GM18867 (cell line): ENCODE measurements around the gene EBLN1.
A peak's percentile ranks its signal among the peaks of the same experiment; 100 is the strongest.
"Not testable (repeated sequence)": the region's sequence is repeated elsewhere in the genome, so short reads cannot be mapped to it uniquely, and the experiment has no call there.

Experiments
- ATAC-seq: cut with Tn5 transposase; IDR thresholded peaks from one replicate; pipeline ENCODE4 v1.9.1; 2021; ENCODE audit warnings: mild to moderate bottlenecking, moderate library complexity; ENCODE audit not compliant: unreplicated experiment

EBLN1 gene

GRCh38 chr10:22228943-22229801 lies 11.4 kb upstream of the EBLN1 start:
- ATAC-seq = peak; percentile 79

DNA sequence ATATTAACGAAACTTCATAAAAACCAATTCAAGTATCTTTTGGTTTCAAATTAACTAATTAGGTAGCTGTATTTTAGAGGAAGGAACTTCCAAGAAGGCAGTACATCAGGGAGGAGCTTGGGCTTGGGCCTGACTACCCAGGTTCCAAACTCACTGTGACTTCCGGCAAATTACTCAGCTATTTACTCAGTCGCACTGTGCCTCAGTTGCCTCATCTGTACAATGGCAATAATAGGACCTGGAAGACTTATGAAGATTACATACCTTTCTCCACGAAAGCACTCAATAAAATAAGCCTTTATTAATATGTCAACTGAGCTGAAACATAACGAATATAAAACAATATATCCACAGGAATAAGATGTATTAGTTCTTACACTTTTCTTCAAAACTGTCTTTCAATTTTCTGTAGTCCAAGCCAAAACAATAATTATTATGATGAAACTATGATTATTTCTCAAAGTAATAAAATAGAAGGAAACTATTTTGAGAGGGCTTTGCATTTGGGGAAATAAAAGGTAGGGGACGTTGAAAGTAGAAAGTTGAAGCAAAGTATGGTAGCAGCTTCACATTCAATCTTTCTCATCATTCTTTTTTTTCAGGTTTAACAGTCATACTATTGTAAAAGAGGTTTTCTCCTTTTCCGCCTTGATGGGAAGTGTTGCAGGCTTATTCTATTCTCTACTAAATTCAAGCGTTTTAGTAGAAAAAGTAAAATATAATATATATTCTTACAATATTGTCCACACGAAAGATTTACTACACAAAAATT lies 10.5 kb upstream of the EBLN1 start:
- no peak for ATAC-seq

GRCh38 chr10:22226599-22226998 lies 8.8 kb upstream of the EBLN1 start:
- ATAC-seq = no peak

- ATAC-seq = peak; percentile 86
Measured at GRCh38 chr10:22222236-22223190, 4.7 kb upstream of the EBLN1 start.

GRCh38 chr10:22219308-22219707 lies 1.5 kb upstream of the EBLN1 start:
- no peak for ATAC-seq

DNA sequence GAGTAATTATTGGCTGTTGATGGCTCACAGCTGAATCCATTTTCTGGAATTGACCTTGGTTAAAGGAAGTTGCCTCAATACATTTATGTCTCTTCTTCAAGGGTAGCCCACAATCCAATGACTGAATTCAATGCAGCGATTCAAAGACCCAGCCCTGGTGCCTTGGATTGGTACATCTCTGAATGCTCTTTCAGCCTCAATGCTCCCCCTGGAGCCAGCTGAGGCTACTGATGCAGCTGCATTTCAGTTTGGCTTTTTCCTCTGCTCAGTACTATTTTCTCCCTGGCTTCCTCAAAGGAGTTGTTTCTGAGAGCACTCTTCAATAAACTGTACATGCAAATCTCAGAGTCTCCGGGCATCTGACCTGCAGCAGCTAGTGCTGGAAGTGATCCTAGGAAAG lies 633 bp upstream of the EBLN1 start:
- ATAC-seq = no peak

GRCh38 chr10:22217084-22217483 lies 731 bp downstream of the EBLN1 start:
- ATAC-seq = not testable (repeated sequence)

DNA sequence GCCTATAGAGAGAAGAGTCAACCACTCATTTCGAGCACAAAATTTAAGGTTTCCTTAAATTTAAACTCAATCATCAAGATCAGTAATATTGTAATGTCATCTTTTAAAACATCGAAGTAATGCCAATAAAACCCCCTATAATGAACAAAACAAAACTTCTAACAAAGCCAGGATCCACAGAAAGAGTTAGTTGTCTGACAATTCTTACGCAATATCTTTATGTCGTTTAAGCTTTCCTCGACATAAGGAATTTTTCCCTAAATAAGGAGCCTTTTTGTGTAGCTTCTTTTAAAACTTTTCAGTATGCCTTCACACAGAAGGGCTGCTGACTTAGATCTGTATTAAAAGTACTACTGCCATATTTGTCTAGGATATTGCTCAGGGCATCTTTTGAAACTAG lies 7.5 kb downstream of the EBLN1 start:
- ATAC-seq = no peak

GRCh38 chr10:22193945-22194344 lies 23.9 kb downstream of the EBLN1 start:
- no peak for ATAC-seq

DNA sequence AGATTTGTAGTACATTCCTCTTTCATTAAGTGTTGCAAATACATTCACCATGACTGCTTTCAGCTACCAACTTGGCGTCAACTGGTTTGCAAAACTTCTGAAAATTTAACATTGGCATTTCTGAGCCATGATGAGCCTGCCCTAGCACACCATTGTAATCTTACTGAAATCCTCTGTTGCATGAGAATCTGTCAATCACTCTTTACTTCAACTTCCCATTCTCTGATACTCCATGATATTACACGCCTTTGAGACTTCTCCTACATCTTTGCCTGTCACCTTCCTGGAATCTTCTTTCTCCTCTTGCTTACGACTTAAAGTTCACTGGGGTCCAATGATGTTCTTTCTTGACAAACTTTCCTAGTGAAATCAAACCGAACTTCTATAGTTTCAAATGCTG lies 32.2 kb downstream of the EBLN1 start:
- no peak for ATAC-seq

DNA sequence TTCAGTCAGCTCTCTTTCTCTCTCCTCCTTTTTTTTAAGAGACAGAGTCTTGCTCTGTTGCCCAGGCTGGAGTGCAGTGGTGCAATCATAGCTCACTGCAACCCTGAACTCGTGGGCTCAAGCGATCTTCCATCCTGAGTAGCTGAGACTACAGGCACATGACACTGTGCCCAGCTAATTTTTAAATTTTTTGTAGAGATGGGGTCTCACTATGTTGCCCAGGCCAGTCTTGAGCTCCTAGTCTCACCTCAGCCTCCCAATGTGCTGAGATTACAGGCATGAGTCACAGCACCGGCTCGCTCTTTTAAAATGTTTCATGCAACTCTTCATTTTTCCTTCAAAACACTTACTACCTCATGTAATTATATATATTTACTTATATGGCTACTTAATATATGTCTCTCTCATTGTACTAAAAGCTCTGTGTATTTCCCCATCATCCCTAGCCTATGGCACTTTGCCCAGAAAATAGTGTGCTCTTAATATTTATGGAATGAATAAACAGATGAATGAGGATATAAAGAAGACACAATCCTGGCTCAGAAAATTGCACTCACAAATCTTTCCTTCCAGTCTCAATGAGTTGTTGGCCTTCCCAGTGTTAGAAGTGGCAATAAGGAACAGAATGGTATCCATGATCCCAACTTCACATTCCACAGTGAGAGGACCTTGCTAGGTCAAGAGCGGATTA lies 33.9 kb downstream of the EBLN1 start:
- no peak for ATAC-seq

GRCh38 chr10:22180724-22181123 lies 37.1 kb downstream of the EBLN1 start:
- no peak for ATAC-seq

- no peak for ATAC-seq
Measured at GRCh38 chr10:22174442-22174841, 43.4 kb downstream of the EBLN1 start.

DNA sequence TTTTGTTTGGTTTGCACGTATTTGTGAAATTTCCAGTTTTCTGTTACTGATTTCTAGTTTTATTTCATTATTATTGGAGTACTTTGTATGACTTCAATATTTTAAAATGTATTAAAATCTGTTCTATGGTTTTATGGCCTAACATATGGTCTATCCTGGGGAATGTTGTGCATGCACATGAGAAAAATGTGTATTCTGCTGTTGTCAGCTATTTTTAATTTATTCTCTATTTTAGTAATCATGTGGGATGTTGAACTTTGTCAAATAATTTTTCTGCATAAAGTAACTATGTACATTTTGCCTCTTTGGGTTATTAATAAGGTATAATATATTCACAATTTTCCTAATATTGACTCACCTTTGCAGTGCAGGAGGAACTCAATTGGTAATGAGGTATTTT lies 46.7 kb downstream of the EBLN1 start:
- ATAC-seq = no peak

- ATAC-seq = no peak
Measured at GRCh38 chr10:22170582-22170981, 47.2 kb downstream of the EBLN1 start.

GRCh38 chr10:22159979-22160378 lies 57.8 kb downstream of the EBLN1 start:
- ATAC-seq = no peak

DNA sequence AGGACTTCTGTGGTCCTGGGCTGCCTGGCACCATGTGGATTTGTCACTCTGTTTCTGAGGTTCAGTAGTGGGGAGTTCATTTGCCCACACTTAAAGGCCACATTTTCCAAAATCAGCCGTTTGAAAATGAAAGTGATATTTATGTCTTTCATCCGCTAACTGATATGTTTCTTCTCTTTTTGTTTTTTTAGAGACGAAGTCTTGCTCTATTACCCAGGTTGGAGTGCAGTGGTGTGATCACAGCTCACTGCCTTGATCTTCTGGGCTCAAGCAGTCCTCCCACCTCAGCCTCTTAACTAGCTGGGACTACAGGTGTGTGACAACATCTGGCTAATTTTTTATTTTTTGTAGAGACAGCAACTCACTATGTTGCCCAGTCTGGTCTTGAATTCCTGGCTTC lies 58.6 kb downstream of the EBLN1 start:
- ATAC-seq = no peak
